HUDEP-2 (cell line): Measurements from ENCODE around the gene ASH1L.

Experiments used
- DNase-seq, 76 experiments: peaks; one replicate each; lab custom pipeline; 2025; ENCODE audit not compliant: unreplicated experiment in 76 of 76; lab: John Stamatoyannopoulos, UW

ASH1L gene

GRCh38 chr1:155287987-155288543 is 274.5 kb downstream of the ASH1L start:
- DNase-seq: peak in 34 of 76 experiments; percentile 15 to 60 (median 42)

- no peak for DNase-seq
Observed at GRCh38 chr1:155286544-155286943, 276.1 kb downstream of the ASH1L start.

DNA sequence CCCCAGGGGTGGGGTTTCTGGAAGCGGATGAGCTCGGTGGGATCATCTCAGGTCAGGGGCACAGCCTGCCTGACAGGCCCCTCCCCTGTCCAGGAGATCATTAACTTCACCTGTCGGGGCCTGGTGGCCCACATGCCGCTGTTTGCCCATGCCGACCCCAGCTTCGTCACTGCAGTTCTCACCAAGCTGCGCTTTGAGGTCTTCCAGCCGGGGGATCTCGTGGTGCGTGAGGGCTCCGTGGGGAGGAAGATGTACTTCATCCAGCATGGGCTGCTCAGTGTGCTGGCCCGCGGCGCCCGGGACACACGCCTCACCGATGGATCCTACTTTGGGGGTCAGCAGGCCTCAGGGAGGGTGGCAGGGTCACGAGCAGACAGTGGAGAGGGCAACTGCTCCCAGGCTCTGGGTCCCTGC is 277.0 kb downstream of the ASH1L start:
- DNase-seq: no peak
